ENCODE data around the gene HIBADH.

The HIBADH gene

GRCh38 chr7:27651702-27652101 is 11.0 kb downstream of the HIBADH start:
- no peaks in the 10 kb centered on the region for H3K9me3 ChIP-seq (ENCODE audit: control extremely low read depth in 1 of 5, control insufficient read depth in 4 of 5, insufficient read depth in 2 of 5, low read depth in 1 of 5, low read length in 4 of 5)
- peaks cover 0 to 9% (median 5%) of the 10 kb centered on the region in 4 experiments for H3K36me3 ChIP-seq (ENCODE audit: control insufficient read depth in 4 of 4, insufficient read depth in 4 of 4, low read length in 3 of 4)
- H3K4me3 ChIP-seq (ENCODE audit: control insufficient read depth in 1 of 7, extremely low read depth in 1 of 7, insufficient read depth in 4 of 7, low read depth in 2 of 7, low read length in 6 of 7): no peak overlapping the region
- H3K27ac ChIP-seq (ENCODE audit: insufficient read depth in 1 of 2, low read depth in 1 of 2, low read length in 2 of 2, poor library complexity in 1 of 2, severe bottlenecking in 2 of 2): no peak overlapping the region
- no peaks in the 10 kb centered on the region for H3K27me3 ChIP-seq (replicated peaks in 2 of 5; ENCODE audit: control insufficient read depth in 4 of 5, insufficient read depth in 5 of 5, low read length in 4 of 5)
- CTCF ChIA-PET: no interaction called here
- no peak for DNase-seq
- no peaks in the 10 kb centered on the region for H3K4me1 ChIP-seq (ENCODE audit: control extremely low read depth in 1 of 4, control insufficient read depth in 4 of 4, insufficient read depth in 4 of 4, low read length in 3 of 4)
- POLR2A ChIA-PET: no interaction called here

GRCh38 chr7:27650283-27650682 is 12.4 kb downstream of the HIBADH start:
- WGBS (ENCODE audit: insufficient coverage): 100% methylated on average over 3 of the region's 4 CpGs
- ChIA-PET POLR2A (no interaction called here), CTCF (no interaction called here)
- no peaks in the 10 kb centered on the region for H3K27me3 ChIP-seq (replicated peaks in 2 of 5; ENCODE audit: control insufficient read depth in 4 of 5, insufficient read depth in 5 of 5, low read length in 4 of 5)
- H3K9me3 ChIP-seq (ENCODE audit: control extremely low read depth in 1 of 5, control insufficient read depth in 4 of 5, insufficient read depth in 2 of 5, low read depth in 1 of 5, low read length in 4 of 5): no peaks in the 10 kb centered on the region
- no peak overlapping the region for H3K27ac ChIP-seq (ENCODE audit: insufficient read depth in 1 of 2, low read depth in 1 of 2, low read length in 2 of 2, poor library complexity in 1 of 2, severe bottlenecking in 2 of 2)
- H3K36me3 ChIP-seq (ENCODE audit: control insufficient read depth in 4 of 4, insufficient read depth in 4 of 4, low read length in 3 of 4): peaks cover 0 to 9% (median 4%) of the 10 kb centered on the region in 4 experiments
- no peak for DNase-seq
- no peaks in the 10 kb centered on the region for H3K4me1 ChIP-seq (ENCODE audit: control extremely low read depth in 1 of 4, control insufficient read depth in 4 of 4, insufficient read depth in 4 of 4, low read length in 3 of 4)
- H3K4me3 ChIP-seq (ENCODE audit: control insufficient read depth in 1 of 7, extremely low read depth in 1 of 7, insufficient read depth in 4 of 7, low read depth in 2 of 7, low read length in 6 of 7): no peak overlapping the region

- ChIA-PET CTCF (no interaction called here), POLR2A (no interaction called here)
- H3K27me3 ChIP-seq (replicated peaks in 2 of 5; ENCODE audit: control insufficient read depth in 4 of 5, insufficient read depth in 5 of 5, low read length in 4 of 5): no peaks in the 10 kb centered on the region
- peaks cover 0 to 9% (median 4%) of the 10 kb centered on the region in 4 experiments for H3K36me3 ChIP-seq (ENCODE audit: control insufficient read depth in 4 of 4, insufficient read depth in 4 of 4, low read length in 3 of 4)
- H3K27ac ChIP-seq (ENCODE audit: insufficient read depth in 1 of 2, low read depth in 1 of 2, low read length in 2 of 2, poor library complexity in 1 of 2, severe bottlenecking in 2 of 2): no peak overlapping the region
- no peaks in the 10 kb centered on the region for H3K4me1 ChIP-seq (ENCODE audit: control extremely low read depth in 1 of 4, control insufficient read depth in 4 of 4, insufficient read depth in 4 of 4, low read length in 3 of 4)
- no peak overlapping the region for H3K4me3 ChIP-seq (ENCODE audit: control insufficient read depth in 1 of 7, extremely low read depth in 1 of 7, insufficient read depth in 4 of 7, low read depth in 2 of 7, low read length in 6 of 7)
- no peak for DNase-seq
- no peaks in the 10 kb centered on the region for H3K9me3 ChIP-seq (ENCODE audit: control extremely low read depth in 1 of 5, control insufficient read depth in 4 of 5, insufficient read depth in 2 of 5, low read depth in 1 of 5, low read length in 4 of 5)
- WGBS (ENCODE audit: insufficient coverage): 100% methylated on average over 1 of the region's 1 CpG
Measured at GRCh38 chr7:27647489-27647888, 15.2 kb downstream of the HIBADH start.

GRCh38 chr7:27647046-27647445 is 15.6 kb downstream of the HIBADH start:
- ChIA-PET POLR2A (no interaction called here), CTCF (no interaction called here)
- H3K27me3 ChIP-seq (replicated peaks in 2 of 5; ENCODE audit: control insufficient read depth in 4 of 5, insufficient read depth in 5 of 5, low read length in 4 of 5): no peaks in the 10 kb centered on the region

GRCh38 chr7:27642271-27642670 is 20.4 kb downstream of the HIBADH start:
- Histone ChIP-seq H3K27ac (ENCODE audit: insufficient read depth in 1 of 2, low read depth in 1 of 2, low read length in 2 of 2, poor library complexity in 1 of 2, severe bottlenecking in 2 of 2) (no peak overlapping the region), H3K36me3 (ENCODE audit: control insufficient read depth in 4 of 4, insufficient read depth in 4 of 4, low read length in 3 of 4) (peaks cover 0 to 3% (median 2%) of the 10 kb centered on the region in 4 experiments), H3K4me1 (ENCODE audit: control extremely low read depth in 1 of 4, control insufficient read depth in 4 of 4, insufficient read depth in 4 of 4, low read length in 3 of 4) (peaks cover 0 to 3% (median 0%) of the 10 kb centered on the region in 4 experiments), H3K27me3 (replicated peaks in 2 of 5; ENCODE audit: control insufficient read depth in 4 of 5, insufficient read depth in 5 of 5, low read length in 4 of 5) (no peaks in the 10 kb centered on the region), H3K4me3 (ENCODE audit: control insufficient read depth in 1 of 7, extremely low read depth in 1 of 7, insufficient read depth in 4 of 7, low read depth in 2 of 7, low read length in 6 of 7) (no peak overlapping the region), H3K9me3 (ENCODE audit: control extremely low read depth in 1 of 5, control insufficient read depth in 4 of 5, insufficient read depth in 2 of 5, low read depth in 1 of 5, low read length in 4 of 5) (peaks cover 0 to 2% (median 0%) of the 10 kb centered on the region in 5 experiments)
- ChIA-PET POLR2A (no interaction called here), CTCF (interaction anchor here (1.3 kb wide), 1 partner anchor 13 kb away, joined by 4 read pairs; no protein-coding TSS in a partner anchor)
- DNase-seq: no peak
- 100% methylated on average over 1 of the region's 2 CpGs for whole genome bisulfite sequencing (ENCODE audit: insufficient coverage)

More at GRCh38 chr7:27647046-27647445, 15.6 kb downstream of the HIBADH start:
- Histone ChIP-seq H3K36me3 (ENCODE audit: control insufficient read depth in 4 of 4, insufficient read depth in 4 of 4, low read length in 3 of 4) (peaks cover 0 to 9% (median 3%) of the 10 kb centered on the region in 4 experiments), H3K4me3 (ENCODE audit: control insufficient read depth in 1 of 7, extremely low read depth in 1 of 7, insufficient read depth in 4 of 7, low read depth in 2 of 7, low read length in 6 of 7) (no peak overlapping the region), H3K27ac (ENCODE audit: insufficient read depth in 1 of 2, low read depth in 1 of 2, low read length in 2 of 2, poor library complexity in 1 of 2, severe bottlenecking in 2 of 2) (no peak overlapping the region), H3K9me3 (ENCODE audit: control extremely low read depth in 1 of 5, control insufficient read depth in 4 of 5, insufficient read depth in 2 of 5, low read depth in 1 of 5, low read length in 4 of 5) (no peaks in the 10 kb centered on the region), H3K4me1 (ENCODE audit: control extremely low read depth in 1 of 4, control insufficient read depth in 4 of 4, insufficient read depth in 4 of 4, low read length in 3 of 4) (peaks cover 0 to under 1% (median 0%) of the 10 kb centered on the region in 4 experiments)
- DNase-seq: no peak
- 98% methylated on average over 6 of the region's 9 CpGs for WGBS (ENCODE audit: insufficient coverage)

GRCh38 chr7:27641581-27642230 is 21.0 kb downstream of the HIBADH start:
- peaks cover 0 to 3% (median 1%) of the 10 kb centered on the region in 4 experiments for H3K36me3 ChIP-seq (ENCODE audit: control insufficient read depth in 4 of 4, insufficient read depth in 4 of 4, low read length in 3 of 4)
- peak in 1 of 3 donors; percentile 32 for DNase-seq
- H3K27ac ChIP-seq (ENCODE audit: insufficient read depth in 1 of 2, low read depth in 1 of 2, low read length in 2 of 2, poor library complexity in 1 of 2, severe bottlenecking in 2 of 2): no peak overlapping the region
- POLR2A ChIA-PET: no interaction called here
- CTCF ChIA-PET: interaction anchor here (0.8 to 1.3 kb wide), 2 partner anchors 10 to 13 kb away, joined by 3 to 4 read pairs; no protein-coding TSS in a partner anchor
- H3K4me3 ChIP-seq (ENCODE audit: control insufficient read depth in 1 of 7, extremely low read depth in 1 of 7, insufficient read depth in 4 of 7, low read depth in 2 of 7, low read length in 6 of 7): no peak overlapping the region
- WGBS (ENCODE audit: insufficient coverage): 71% methylated on average over 1 of the region's 4 CpGs
- H3K4me1 ChIP-seq (ENCODE audit: control extremely low read depth in 1 of 4, control insufficient read depth in 4 of 4, insufficient read depth in 4 of 4, low read length in 3 of 4): peaks cover 0 to 3% (median 0%) of the 10 kb centered on the region in 4 experiments
- H3K27me3 ChIP-seq (replicated peaks in 2 of 5; ENCODE audit: control insufficient read depth in 4 of 5, insufficient read depth in 5 of 5, low read length in 4 of 5): no peaks in the 10 kb centered on the region
- peaks cover 0 to 2% (median 0%) of the 10 kb centered on the region in 5 experiments for H3K9me3 ChIP-seq (ENCODE audit: control extremely low read depth in 1 of 5, control insufficient read depth in 4 of 5, insufficient read depth in 2 of 5, low read depth in 1 of 5, low read length in 4 of 5)

GRCh38 chr7:27640884-27641574 is 21.7 kb downstream of the HIBADH start:
- no peak overlapping the region for H3K4me3 ChIP-seq (ENCODE audit: control insufficient read depth in 1 of 7, extremely low read depth in 1 of 7, insufficient read depth in 4 of 7, low read depth in 2 of 7, low read length in 6 of 7)
- H3K4me1 ChIP-seq (ENCODE audit: control extremely low read depth in 1 of 4, control insufficient read depth in 4 of 4, insufficient read depth in 4 of 4, low read length in 3 of 4): peaks cover 0 to 3% (median 0%) of the 10 kb centered on the region in 4 experiments
- H3K9me3 ChIP-seq (ENCODE audit: control extremely low read depth in 1 of 5, control insufficient read depth in 4 of 5, insufficient read depth in 2 of 5, low read depth in 1 of 5, low read length in 4 of 5): peaks cover 0 to 2% (median 0%) of the 10 kb centered on the region in 5 experiments
- peaks cover 0 to 3% (median 1%) of the 10 kb centered on the region in 4 experiments for H3K36me3 ChIP-seq (ENCODE audit: control insufficient read depth in 4 of 4, insufficient read depth in 4 of 4, low read length in 3 of 4)
- H3K27me3 ChIP-seq (replicated peaks in 2 of 5; ENCODE audit: control insufficient read depth in 4 of 5, insufficient read depth in 5 of 5, low read length in 4 of 5): no peaks in the 10 kb centered on the region
- DNase-seq: no peak
- POLR2A ChIA-PET: no interaction called here
- H3K27ac ChIP-seq (ENCODE audit: insufficient read depth in 1 of 2, low read depth in 1 of 2, low read length in 2 of 2, poor library complexity in 1 of 2, severe bottlenecking in 2 of 2): no peak overlapping the region
- CTCF ChIA-PET: interaction anchor here (0.8 to 1.3 kb wide), 2 partner anchors 9 to 14 kb away, joined by 3 to 4 read pairs; no protein-coding TSS in a partner anchor
- no CpG with 5 or more reads among the region's 5 CpGs for WGBS (ENCODE audit: insufficient coverage)
